AML-193 (cell line): ENCODE measurements around the gene C1QTNF7.

ENCODE experiments used
- DNase-seq, 2 experiments: peaks; one replicate each; lab custom pipeline; 2025; lab: John Stamatoyannopoulos, UW

Gene C1QTNF7, protein sequence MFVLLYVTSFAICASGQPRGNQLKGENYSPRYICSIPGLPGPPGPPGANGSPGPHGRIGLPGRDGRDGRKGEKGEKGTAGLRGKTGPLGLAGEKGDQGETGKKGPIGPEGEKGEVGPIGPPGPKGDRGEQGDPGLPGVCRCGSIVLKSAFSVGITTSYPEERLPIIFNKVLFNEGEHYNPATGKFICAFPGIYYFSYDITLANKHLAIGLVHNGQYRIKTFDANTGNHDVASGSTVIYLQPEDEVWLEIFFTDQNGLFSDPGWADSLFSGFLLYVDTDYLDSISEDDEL

DNA sequence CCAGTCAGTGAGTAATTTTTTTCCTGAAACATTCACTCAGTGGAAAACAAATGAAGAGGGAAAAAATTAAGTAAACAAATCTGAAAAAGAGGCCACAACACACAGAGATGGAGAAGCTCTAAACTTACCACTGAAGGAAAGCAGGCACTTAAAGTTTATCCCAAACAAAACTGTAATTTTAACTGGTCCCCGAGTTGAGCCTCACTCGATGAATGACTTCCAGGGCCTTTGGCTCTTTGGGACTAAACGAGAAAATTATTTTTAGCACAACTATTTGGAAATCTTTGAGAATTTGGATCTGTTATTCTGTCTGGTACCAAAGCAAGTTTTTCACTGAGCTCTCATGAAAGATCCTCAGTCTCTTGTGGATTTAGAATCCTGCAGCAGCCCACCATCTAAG is at the start of gene C1QTNF7:
TSS of gene C1QTNF7 (plus strand) at position 333 of the 400 bp plus-strand sequence. CDS start 7,711 bp downstream, outside the sequence.
- DNase-seq: no peak

DNA sequence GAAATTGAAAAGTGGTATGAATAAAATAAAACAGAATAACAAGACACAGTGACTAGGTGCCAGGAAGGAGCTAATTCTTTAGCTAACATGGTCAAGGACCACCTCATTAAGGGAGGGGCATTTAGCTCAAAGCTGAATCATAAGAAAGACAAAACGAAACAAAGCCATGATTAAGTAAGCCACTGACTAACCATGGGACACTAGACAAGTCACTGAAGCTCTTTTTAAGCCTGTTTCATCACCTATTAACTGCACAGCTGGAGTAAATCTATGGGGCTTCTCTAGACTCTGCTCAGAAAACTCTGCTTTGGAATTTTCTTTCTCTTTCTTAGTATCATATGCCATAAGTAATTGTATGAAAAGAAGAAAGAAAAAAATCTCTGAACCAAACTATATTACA is 49.8 kb upstream of the C1QTNF7 start:
- peak in 1 of 2 experiments; percentile 22 for DNase-seq

DNA sequence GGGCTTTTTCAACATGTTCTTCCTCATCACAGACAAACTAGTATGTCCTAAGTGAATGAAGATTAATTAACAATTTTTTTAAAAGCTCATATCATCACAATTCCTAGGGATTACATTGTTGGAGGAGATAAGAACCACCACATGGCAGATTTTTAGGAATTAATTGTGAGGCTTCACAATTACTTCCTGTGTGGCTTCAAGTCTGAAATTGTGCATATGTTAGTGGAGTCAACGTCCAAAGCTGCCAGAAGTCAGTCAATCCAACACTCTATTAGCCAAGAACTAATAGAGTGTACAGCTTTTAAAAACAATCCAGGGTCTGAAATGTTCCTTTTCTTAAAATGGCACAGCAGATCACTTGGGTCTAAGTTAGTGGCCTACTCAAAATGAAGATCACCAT is 49.3 kb upstream of the C1QTNF7 start:
- no peak for DNase-seq

DNA sequence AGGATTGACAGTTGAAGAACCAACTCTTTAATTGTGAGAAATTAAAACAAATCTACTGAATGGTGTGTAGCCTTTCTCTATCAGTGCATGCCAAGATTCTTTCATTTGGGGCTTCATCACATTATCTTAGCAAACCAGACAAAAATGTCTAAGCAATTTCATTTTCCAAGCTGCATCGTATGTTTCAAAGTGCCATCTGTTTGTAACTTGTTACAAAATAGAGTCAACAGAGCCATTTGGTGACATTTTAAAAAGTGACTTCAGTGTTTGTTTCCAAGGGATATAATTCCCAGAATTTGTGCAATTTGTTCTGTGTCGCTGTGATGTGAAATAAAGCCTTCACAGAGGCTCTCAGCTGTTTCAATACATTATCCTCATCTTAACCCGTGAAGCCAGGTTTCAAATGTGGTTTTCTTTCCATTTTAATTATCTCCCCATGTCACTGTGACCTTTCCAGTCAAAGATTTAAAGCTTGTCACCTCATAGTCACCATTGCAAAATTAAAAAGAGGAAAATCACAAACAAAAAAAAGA is 46.0 kb upstream of the C1QTNF7 start:
- DNase-seq: no peak

DNA sequence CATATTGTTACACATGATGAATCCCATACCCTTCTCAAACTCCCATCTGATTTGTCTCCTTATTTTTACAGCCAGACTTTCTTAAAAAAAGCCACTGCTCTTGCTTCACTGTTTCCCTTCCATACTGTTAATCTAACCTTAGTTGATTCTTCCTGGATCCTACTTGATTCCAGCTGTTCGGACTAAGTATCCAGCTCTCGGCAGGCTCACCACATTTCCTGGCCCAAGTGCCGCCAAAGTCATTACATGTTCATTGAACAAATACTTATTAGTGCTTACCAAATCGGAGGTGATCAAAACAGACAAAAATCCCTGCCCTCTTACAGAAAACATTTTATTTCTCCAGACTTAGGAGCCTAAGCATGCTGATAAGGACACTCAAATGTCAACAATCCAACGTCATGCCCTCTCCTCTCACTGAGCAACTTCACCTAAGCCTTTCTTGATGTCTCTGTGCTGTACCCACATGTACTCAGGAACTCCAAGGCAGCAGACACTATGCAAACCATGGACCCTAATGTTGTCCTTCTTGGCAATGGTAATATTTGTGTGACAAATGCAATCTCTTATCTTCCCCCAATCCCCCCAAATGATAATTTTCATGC is 45.1 kb upstream of the C1QTNF7 start:
- DNase-seq: no peak

DNA sequence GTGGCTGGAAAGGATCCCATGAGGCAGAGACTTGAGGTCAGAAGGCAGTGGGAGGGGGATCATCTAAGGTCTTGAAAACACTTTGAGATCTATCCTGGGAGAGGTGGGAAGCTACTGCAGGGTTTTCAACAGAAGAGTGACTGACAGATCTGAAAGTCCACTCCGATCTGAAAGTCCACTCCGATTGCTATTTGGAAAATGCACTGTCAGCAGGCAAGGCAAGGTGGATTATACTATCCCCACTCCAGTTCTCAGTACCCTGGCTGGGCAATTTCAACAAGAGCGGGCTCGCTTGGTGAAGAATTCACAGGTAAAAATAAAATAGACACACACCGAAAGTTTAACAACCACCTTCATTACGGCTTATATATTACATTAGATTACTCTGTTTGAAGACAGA is 42.3 kb upstream of the C1QTNF7 start:
- no peak for DNase-seq

DNA sequence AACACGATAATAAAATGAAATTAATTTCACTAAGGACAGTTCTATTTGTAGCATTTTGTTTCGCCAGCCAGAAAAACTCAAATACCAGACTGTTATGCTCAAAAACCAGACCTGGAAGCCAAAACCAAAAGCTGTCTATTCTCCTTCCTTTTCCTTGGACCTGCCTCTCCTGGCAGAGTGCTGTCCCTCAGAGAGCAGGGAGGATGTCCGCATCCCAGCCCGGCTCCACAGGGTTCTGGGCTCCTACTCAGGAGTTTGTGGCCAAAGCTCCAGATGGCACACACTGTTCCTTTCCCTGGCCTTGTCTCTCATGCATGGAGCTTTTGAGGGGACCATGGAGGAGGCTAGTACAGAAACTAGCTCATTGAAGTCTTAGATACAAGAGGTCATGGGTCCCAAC is 41.9 kb upstream of the C1QTNF7 start:
- DNase-seq: no peak

DNA sequence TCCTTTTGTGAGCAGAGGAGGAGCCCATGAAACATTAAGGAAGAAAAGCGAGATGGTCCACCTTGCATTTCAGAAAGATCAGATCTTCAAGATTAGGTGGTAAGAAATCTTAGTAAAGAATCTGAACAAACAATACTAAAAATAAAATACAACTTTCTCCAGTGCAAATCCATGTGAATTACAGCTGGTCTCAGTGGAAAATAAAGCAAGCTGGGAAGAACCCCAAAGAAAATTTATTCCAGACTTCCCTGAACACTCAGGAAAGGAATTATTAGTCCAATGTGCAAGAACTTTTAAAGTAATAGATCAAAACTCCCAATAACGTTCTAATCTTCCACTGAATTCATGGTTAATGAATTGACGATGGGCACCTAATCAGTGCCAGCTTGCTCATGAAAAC is 37.3 kb upstream of the C1QTNF7 start:
- no peak for DNase-seq

DNA sequence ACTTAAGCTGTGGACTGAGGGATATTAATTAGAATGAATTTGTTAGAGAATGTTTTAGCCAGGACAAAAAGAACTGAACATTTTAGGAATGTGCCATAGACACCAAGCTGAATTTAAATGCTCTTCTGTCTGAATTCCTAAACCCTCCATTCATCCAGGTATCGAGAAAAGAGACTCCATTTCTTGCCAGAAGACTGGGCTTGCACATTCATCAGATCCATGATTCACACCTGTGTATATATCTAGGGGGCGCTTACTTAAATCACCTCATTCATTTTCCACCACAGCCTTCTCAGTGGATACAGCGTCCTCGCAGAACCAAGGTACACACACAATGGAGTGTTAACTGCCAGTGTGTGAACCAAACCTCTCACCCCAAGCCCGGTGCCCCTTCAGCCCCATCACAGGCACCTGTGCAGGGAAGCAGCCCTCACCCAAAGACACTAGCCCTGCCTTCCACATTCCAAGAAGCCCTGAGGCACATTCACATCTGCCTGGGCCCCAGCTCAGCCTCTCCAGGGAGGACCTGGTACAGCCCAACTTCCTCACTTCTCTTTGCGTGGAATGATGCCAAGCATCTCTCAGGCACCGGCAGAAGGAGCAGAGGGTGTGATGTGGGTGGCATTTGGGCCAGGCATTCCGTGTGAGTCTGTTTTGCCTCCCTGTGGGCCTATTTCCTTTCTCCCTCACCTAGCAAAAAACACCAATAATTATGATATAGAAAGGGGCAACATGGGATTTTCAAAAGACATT is 35.6 kb upstream of the C1QTNF7 start:
- no peak for DNase-seq

DNA sequence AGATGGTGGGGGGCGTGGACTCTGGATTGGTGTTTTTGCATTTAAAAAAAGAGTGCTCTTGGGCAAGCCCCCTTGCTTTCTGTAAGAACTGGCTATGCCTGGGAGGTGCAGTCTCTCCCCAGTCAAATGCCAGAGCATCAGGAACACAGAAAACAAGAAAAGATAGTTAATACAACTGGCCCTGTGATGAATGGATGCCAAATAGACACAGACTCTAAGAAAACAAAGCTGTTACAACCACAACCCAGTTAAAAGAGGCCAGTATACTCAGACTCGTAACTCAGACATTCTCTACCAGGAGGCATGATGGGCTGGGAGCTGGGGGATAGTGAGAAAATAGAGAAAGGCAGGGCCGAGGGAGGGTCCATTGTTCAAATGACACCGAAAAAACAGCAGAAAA is 32.5 kb upstream of the C1QTNF7 start:
- DNase-seq: no peak

DNA sequence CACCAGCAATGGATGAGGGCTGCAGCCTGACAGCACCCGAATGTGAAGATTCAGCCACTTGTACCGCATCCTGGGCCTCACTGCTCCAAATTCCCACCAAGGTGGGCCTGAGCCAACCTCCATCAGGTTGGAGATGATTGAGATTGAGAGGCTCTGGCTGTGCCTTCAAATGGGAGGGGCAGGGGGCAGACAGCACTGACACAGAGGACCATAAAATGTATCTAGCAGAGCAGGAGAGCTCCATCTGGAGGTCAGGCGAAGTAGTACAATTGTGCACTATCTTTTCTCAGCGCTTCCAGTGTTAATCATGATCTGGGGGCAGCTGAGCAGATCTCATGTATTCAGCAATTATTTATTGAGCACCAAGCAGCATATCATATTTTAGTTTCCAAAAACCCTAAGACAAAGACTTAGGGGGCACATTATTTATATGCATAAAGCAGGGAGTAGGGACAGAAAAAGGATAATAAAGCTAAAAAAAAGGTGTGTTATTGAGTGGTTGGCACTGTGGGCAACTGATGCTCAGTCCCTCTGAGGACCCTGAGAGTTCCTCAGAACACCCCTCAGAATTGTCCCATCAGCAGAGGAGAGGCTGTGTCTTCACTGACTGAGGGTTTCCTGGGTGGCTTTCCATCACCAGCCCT is 31.6 kb upstream of the C1QTNF7 start:
- peak; percentile 47 to 68 for DNase-seq

DNA sequence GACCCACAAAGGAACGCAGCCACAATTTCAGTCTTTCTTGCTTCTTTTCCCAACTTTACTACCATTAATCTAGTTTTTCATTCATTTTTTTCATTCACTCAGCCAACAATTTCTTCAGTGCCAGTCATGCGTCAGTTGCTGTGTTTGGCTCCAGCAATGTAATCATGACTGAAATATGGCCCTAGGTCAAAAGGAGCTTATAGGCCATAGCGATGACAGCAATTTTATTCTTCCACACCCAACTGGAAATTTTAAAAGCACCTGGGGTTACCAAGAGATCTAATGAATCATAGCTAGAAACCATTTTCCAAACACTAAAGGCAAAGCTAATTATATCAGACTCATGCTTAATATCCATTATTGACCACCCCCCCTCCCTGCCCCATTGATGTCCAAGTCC is 29.8 kb upstream of the C1QTNF7 start:
- no peak for DNase-seq

DNA sequence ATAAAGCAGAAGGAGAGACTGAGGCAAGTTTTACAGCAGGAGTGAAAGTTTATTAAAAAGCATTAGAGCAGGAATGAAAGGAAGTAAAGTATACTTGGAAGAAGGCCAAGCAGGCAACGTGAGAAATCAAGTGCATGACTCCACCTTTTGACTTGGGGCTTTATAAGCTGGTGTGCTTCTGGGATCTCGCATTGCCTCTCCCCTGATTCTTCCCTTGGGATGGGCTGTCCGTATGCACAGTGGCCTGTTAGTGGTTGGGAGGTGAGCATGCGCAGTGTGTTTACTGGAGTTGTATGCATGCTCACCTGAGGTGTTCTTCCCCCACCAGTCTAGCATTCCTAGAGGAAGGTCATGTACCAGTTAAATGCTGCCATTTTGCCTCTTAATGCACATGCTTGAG is 29.1 kb upstream of the C1QTNF7 start:
- no peak for DNase-seq

DNA sequence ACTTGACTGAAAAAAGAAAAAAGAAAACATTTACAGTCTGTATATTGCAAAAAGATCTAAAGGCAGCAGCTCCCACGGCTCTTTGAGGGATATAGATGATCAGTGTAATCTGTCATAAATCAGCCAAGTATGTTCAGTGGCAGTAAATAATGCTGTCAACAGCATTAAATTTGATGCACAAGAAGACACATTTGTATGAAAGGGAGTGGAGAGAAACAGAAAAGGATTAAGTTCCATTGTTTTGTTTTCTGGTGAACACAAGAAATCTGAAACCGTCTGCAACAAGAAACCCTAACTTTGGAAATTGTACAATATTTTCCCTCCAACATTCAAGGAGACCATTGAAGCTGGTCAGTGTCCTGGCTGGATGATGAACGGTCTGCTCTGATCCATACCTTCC is 27.6 kb upstream of the C1QTNF7 start:
- DNase-seq: no peak

DNA sequence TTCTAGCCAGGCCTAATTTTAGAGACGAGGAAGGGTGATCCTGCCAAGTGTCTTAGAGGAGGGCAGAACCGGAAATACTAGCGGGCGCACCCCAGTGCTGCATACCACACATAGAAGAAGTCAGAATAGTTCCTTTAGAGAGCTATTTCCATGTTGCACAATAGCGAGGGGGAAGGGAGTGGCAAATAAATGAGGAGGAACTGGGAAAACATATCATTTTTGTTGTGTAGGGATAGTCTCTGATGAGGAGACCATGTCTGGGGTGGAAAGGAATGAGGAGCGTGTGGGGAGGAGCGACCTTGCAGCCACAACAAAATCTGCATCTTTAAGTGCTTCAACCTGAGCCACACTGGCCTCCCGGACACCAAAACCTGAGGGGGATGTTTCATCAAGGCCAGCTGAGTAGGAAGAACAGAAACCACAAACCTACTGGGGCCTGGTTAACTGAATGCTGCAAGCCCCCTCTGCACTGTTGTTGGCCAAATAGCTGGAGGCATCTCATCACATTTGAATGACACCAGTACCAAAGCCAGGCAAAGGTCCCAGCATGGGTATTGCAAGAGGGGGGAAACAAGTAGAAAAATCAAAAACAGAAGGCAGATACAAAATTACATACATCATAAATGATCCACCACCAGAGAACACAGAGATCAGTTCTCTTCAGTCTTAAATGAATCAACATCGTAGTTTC is 26.7 kb upstream of the C1QTNF7 start:
- peak; percentile 82 to 85 for DNase-seq

DNA sequence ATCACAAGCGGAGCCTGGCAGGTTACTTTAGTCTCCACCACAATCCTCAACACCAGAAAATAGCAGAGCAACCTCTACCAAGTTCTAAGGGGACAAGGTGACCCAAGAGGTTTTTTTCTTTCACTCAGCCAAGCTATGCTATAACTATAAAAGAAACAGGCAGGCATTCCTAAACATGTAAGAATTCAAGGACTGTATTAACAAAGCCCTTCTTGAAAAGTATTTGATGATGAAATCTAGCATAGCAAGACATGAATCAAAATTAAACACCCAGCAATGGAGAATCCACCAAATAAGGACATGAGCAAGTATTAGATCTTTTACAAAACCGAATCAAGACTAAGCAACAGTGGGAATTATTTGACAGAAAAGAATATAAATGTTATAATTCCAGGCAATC is 25.7 kb upstream of the C1QTNF7 start:
- DNase-seq: no peak

DNA sequence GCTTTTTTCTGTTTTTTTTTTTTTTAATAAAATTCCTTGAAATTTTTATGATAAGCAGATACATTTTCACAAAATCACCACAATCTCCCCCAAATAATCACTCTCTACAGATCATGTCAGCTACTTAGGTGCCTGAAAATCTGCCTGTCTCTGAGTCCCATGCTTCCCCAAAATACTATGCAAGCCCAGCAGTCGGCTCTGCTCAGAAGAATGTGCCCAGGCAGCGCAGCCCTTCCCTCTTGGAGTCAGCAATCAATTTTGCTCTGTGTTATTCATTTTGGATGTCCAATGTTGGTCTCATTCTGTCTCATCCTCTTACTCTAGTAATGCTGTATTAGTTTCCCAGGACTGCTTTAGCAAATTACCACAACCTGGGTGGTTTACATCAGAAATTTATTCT is 24.9 kb upstream of the C1QTNF7 start:
- DNase-seq: peak in 1 of 2 experiments; percentile 9

DNA sequence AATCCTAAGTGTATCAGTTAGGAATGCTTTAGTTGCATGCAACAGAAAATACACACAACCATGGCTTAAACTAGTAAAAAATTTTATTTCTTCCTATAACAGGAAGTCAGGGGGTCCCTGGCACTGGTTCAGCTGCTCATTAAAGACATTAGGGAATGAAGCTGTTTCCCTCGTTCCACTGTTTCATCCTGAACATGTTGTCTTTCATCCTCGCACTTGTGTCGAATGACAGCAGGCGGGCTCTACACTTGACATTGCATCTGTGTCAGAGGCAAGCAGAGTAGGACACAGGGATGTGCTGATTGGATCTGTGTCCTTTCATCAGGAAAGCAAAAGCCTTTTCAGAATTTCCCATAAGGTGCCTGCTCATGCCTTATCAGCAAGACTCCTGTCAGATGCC is 22.8 kb upstream of the C1QTNF7 start:
- no peak for DNase-seq

DNA sequence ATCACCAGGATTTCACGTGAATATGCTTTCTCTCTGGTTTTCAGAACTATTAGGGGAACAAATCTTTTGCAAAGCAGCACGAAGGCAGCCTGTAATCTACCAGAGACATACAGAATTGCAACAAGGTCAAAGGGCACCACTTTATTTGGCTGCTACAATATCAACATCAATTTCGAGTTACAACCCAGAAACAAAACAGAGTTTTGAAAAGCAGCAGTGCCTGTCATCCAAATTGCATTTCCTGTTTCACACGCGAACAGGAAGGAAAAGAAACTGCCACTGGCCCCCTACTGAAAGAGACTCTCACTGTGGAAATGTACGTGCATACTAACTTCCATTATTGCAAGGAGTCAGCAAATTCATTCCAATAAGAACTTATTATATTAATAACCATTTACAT is 17.1 kb upstream of the C1QTNF7 start:
- DNase-seq: peak; percentile 69 to 78

DNA sequence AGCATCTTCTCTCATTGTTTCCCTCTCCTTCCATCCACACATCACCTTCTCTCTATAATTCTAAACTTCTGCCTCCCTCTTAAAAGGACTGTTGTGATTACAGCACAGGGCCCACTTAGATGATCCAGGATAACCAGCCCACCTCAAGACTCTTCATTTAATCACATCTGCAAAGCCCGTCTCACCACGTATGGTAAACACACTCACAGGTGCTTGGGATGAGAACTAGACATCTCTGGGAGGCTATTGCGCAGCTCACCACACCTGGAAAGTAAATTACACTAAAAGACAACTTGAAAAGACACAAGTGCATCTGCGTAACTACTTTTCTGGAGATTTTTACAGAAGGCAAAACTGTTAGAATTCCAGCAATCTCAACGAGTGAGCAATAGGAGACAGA is 15.4 kb upstream of the C1QTNF7 start:
- DNase-seq: no peak

DNA sequence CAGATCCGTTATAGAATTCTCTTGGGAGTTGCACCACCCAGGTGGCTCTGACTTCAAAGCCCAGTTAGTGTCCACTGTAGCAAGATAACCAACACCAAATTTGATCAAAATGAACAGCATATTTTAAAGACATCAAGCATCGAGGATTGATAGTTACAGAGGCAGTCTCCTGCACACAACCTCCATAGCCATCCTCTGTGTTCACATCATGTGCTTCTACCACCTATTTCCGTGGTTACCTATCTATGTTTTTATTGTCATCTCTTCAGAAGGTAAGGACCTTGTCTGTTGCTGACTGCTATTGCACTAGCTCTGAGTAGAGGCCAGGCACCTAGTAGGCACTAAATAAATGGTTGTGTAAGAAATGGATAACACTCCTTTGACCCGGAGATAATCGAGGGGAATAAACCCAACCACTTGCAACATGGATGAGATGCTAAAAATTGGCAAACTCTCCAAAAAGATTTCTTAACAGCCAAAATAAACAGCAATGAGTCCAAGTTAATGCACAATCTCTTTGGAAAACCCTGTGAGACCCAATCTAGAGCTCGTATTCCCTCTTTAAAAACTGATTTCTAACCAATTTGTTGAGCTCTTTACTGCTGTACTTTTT is 14.7 kb upstream of the C1QTNF7 start:
- no peak for DNase-seq
